ENCODE data around the gene USP25.

USP25 gene

DNA sequence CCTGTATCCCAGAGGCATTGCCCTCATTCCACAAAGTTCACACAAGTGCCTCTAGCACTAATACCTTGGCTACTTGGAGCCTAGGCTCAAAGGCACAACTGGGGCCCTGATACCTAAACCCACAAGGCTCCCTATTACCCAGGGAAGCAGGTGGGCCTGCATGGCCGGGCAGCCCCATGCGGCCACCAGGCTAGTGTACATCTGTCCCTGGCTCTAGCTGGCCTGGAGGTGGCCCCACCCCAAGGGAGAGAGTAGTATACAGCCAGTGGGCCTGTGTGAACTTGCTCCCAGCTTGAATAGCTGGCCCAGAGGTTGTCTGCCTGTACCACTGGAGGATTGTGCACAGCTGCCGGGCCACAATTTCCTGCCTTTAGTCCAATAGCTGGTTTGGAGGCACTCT lies 52.2 kb downstream of the USP25 start:
- H2AFZ ChIP-seq (ENCODE audit: low read depth), result no peak overlapping the region
- TF ChIP-seq, protein P1, sequence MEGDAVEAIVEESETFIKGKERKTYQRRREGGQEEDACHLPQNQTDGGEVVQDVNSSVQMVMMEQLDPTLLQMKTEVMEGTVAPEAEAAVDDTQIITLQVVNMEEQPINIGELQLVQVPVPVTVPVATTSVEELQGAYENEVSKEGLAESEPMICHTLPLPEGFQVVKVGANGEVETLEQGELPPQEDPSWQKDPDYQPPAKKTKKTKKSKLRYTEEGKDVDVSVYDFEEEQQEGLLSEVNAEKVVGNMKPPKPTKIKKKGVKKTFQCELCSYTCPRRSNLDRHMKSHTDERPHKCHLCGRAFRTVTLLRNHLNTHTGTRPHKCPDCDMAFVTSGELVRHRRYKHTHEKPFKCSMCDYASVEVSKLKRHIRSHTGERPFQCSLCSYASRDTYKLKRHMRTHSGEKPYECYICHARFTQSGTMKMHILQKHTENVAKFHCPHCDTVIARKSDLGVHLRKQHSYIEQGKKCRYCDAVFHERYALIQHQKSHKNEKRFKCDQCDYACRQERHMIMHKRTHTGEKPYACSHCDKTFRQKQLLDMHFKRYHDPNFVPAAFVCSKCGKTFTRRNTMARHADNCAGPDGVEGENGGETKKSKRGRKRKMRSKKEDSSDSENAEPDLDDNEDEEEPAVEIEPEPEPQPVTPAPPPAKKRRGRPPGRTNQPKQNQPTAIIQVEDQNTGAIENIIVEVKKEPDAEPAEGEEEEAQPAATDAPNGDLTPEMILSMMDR (conservative IDR thresholded peaks at IDR 0.05; ENCODE audit: low read depth, low read length), result no peak
- H3K4me3 ChIP-seq (IDR thresholded peaks at IDR 0.05; ENCODE audit: insufficient read depth, low read depth, low read length), result no peak overlapping the region
- H3K79me2 ChIP-seq (ENCODE audit: insufficient read depth, low read depth), result no peaks in the 10 kb centered on the region; the same call in 1 of the 2 replicates
- H3K27ac ChIP-seq, result no peak overlapping the region
- no peak overlapping the region for H3K9ac ChIP-seq
- no peaks in the 10 kb centered on the region for H3K27me3 ChIP-seq (ENCODE audit: insufficient read depth, low read depth)
- no peaks in the 10 kb centered on the region; the same call in 1 of the 2 replicates for H3K36me3 ChIP-seq (ENCODE audit: insufficient read depth)
- no peak overlapping the region for H3K4me2 ChIP-seq
- H4K20me1 ChIP-seq (ENCODE audit: insufficient read depth), result no peaks in the 10 kb centered on the region
- no peaks in the 10 kb centered on the region for H3K4me1 ChIP-seq (ENCODE audit: low read depth, poor library complexity, severe bottlenecking)

DNA sequence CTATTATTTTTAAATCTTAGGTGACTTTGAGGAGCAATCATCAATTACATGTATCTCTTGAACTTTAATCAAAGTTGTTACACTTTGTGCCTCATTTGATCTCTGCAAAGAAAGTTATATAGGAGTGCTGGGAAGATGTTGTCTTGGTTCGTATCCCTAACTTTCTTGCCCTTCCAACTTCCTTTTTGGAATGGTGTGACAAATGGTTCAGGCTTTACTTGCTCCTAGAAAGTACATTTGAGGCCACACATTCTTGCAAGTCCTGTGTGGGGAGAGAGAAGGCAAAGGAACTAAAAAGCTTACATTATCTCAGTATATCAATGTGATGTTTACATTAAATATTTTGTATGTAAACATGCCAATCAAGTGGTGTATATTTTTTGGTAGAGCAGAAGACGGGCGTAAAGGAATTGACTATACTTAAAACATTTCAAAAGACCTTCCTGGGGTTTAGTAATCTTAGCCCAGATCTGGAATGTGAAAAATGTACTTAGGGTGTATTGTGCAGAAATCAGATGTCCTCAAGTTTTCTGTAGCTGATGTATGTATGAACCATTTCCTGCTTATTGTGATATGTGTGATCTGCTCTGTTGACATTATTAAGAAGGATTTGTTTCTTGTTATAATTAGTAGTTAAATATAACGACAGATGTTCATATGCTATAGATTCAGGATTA lies 59.2 kb downstream of the USP25 start:
- Histone ChIP-seq H3K4me2 (no peak overlapping the region), H3K27ac (no peak overlapping the region)

DNA sequence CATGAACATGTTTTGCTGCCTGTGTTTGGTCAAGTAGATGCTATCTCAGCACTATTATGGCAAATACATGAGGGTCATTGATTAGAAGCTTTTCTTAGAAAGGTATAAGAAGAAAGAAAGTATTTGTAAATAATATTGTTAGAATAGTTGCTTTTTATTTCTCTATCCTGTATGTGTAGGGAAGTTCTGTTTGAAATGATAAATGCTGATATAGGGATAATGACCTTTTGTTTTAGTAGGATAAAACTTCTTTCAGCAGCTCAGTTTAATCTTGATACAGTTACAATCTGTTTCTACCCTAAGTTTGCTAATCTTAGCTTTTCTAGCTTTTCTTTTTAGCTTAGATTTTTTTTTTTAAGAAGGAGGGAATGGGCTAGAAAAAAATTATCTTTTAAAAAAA lies 63.3 kb downstream of the USP25 start:
- peaks cover 32% of the 10 kb centered on the region for H3K4me1 ChIP-seq (ENCODE audit: low read depth, poor library complexity, severe bottlenecking)
- no peaks in the 10 kb centered on the region for H3K79me2 ChIP-seq (ENCODE audit: insufficient read depth, low read depth)
- H2AFZ ChIP-seq (ENCODE audit: low read depth), result no peak overlapping the region
- TF ChIP-seq, protein P1 (conservative IDR thresholded peaks at IDR 0.05; ENCODE audit: low read depth, low read length), result no peak
- H3K4me2 ChIP-seq, result no peak overlapping the region
- no peaks in the 10 kb centered on the region for H3K36me3 ChIP-seq (ENCODE audit: insufficient read depth)
- no peak overlapping the region for H3K4me3 ChIP-seq (IDR thresholded peaks at IDR 0.05; ENCODE audit: insufficient read depth, low read depth, low read length)
- no peaks in the 10 kb centered on the region for H4K20me1 ChIP-seq (ENCODE audit: insufficient read depth)
- no peaks in the 10 kb centered on the region for H3K27me3 ChIP-seq (ENCODE audit: insufficient read depth, low read depth)
- no peak overlapping the region for H3K27ac ChIP-seq
- no peak overlapping the region for H3K9ac ChIP-seq

More for the DNA sequence above, 59.2 kb downstream of the USP25 start:
- Histone ChIP-seq H3K4me3 (IDR thresholded peaks at IDR 0.05; ENCODE audit: insufficient read depth, low read depth, low read length) (no peak overlapping the region), H2AFZ (ENCODE audit: low read depth) (no peak overlapping the region), H3K27me3 (ENCODE audit: insufficient read depth, low read depth) (no peaks in the 10 kb centered on the region), H3K79me2 (ENCODE audit: insufficient read depth, low read depth) (no peaks in the 10 kb centered on the region), H3K9ac (no peak overlapping the region), H4K20me1 (ENCODE audit: insufficient read depth) (no peaks in the 10 kb centered on the region), H3K36me3 (ENCODE audit: insufficient read depth) (no peaks in the 10 kb centered on the region), H3K4me1 (ENCODE audit: low read depth, poor library complexity, severe bottlenecking) (no peaks in the 10 kb centered on the region)
- TF ChIP-seq, protein P1 (conservative IDR thresholded peaks at IDR 0.05; ENCODE audit: low read depth, low read length), result no peak

DNA sequence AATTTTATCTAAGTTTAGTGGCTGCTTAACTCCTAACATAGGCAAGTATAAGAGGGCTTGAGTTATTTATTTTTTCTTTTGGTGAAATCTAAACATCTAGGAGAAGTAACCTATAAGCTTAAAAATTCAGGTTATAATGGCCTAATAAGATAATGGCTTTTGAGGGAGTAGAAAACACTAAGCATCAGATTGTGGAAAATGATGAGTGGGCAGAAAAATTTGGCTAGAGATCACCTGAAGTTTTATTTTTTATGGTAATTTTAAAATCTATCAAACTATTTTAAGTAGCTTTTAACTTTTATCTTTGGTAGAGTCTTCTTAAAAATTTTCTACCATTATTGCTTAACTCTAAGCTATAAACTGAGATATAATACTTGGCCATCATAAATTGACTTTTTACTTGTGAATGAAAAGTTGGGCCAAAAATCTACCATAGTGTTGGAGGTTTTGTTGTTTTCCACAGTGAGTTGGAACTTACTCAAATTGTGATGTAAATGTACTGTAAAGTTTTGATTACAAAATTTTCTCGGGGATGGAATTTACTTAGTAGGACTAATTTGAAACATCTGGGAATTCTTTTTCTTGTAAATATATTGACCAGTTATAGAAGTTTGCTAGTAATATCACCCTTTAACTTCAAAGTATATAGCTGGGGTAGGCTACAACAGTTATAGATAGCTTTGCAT lies 63.9 kb downstream of the USP25 start:
- no peak overlapping the region for H3K27ac ChIP-seq
- no peaks in the 10 kb centered on the region for H3K27me3 ChIP-seq (ENCODE audit: insufficient read depth, low read depth)
- TF ChIP-seq, protein P1 (conservative IDR thresholded peaks at IDR 0.05; ENCODE audit: low read depth, low read length), result no peak
- no peaks in the 10 kb centered on the region for H3K36me3 ChIP-seq (ENCODE audit: insufficient read depth)
- H3K4me3 ChIP-seq (IDR thresholded peaks at IDR 0.05; ENCODE audit: insufficient read depth, low read depth, low read length), result no peak overlapping the region
- H2AFZ ChIP-seq (ENCODE audit: low read depth), result no peak overlapping the region
- H3K79me2 ChIP-seq (ENCODE audit: insufficient read depth, low read depth), result no peaks in the 10 kb centered on the region
- H4K20me1 ChIP-seq (ENCODE audit: insufficient read depth), result no peaks in the 10 kb centered on the region
- no peak overlapping the region for H3K4me2 ChIP-seq
- H3K9ac ChIP-seq, result no peak overlapping the region
- peaks cover 35% of the 10 kb centered on the region for H3K4me1 ChIP-seq (ENCODE audit: low read depth, poor library complexity, severe bottlenecking)
